T47D (cell line): ENCODE measurements around the gene GBF1.

ENCODE experiments used
- DNase-seq, 2 experiments: peaks; one replicate each; pipeline versions ENCODE4 v3.0.0 to v3.0.0-alpha.2; 2011 to 2012; ENCODE audit warnings: low read depth in 1 of 2, low spot score in 1 of 2
- JUND ChIP-seq: IDR thresholded peaks from 2 replicates; pipeline ENCODE4 v1.6.1; 2012; ENCODE audit warnings: low read depth
- in situ Hi-C: cut with HindIII; loops from 2 replicates; pipeline ENCODE4 v1.10.0; 2016; ENCODE audit warnings: low sequenced_read_pairs, low pct_unique_long_range_greater_than_20kb

The GBF1 gene

GRCh38 chr10:102400598-102401341, 155.4 kb downstream of the GBF1 start:
- no peak for DNase-seq
- in situ Hi-C loops, result no loop called here
- TF ChIP-seq JUND, result no peak

GRCh38 chr10:102401342-102401654, 156.0 kb downstream of the GBF1 start:
- in situ Hi-C loops, result no loop called here
- TF ChIP-seq JUND, result no peak
- DNase-seq, result no peak

GRCh38 chr10:102401735-102402511, 156.6 kb downstream of the GBF1 start:
- no peak for TF ChIP-seq JUND
- in situ Hi-C loops, result no loop called here
- peak; percentile 78 to 80 for DNase-seq

- TF ChIP-seq JUND, result no peak
- in situ Hi-C loops, result no loop called here
- no peak for DNase-seq
Measured at GRCh38 chr10:102402512-102402896, 157.2 kb downstream of the GBF1 start.

- TF ChIP-seq JUND, result no peak
- no peak for DNase-seq
- in situ Hi-C loops, result no loop called here
Measured at GRCh38 chr10:102403115-102403514, 157.8 kb downstream of the GBF1 start.

GRCh38 chr10:102404361-102405107, 159.2 kb downstream of the GBF1 start:
- no peak for TF ChIP-seq JUND
- no peak for DNase-seq
- in situ Hi-C loops, result no loop called here

- TF ChIP-seq JUND, result no peak
- DNase-seq, result no peak
- in situ Hi-C loops, result no loop called here
Measured at GRCh38 chr10:102405108-102405571, 159.8 kb downstream of the GBF1 start.

- no peak for DNase-seq
- in situ Hi-C loops, result no loop called here
Measured at GRCh38 chr10:102405632-102406031, 160.3 kb downstream of the GBF1 start.

GRCh38 chr10:102406815-102407214, 161.5 kb downstream of the GBF1 start:
- DNase-seq, result no peak
- in situ Hi-C loops, result no loop called here
- TF ChIP-seq JUND, result no peak

More at GRCh38 chr10:102405632-102406031, 160.3 kb downstream of the GBF1 start:
- no peak for TF ChIP-seq JUND

- no peak for DNase-seq
- no peak for TF ChIP-seq JUND
- in situ Hi-C loops, result no loop called here
Measured at GRCh38 chr10:102407425-102408130, 162.2 kb downstream of the GBF1 start.

GRCh38 chr10:102408131-102408727, 162.9 kb downstream of the GBF1 start:
- no peak for TF ChIP-seq JUND
- no peak for DNase-seq
- in situ Hi-C loops, result no loop called here

GRCh38 chr10:102408728-102409603, 163.6 kb downstream of the GBF1 start:
- in situ Hi-C loops, result no loop called here
- no peak for TF ChIP-seq JUND
- DNase-seq, result no peak
